ENCODE measurements around the gene HIVEP1. TPM values are rescaled to one million over a fixed set of nuclear protein-coding genes. Genes with fewer than 3 reads are reported as not detected.

The HIVEP1 gene
- total and polyA plus RNA-seq, 4 donors, result 5.2 to 40.8 (median 16.7) TPM

GRCh38 chr6:12001004-12001705 lies 11.0 kb upstream of the HIVEP1 start:
- Histone ChIP-seq H3K27ac (ENCODE audit: low read depth in 1 of 2, low read length in 2 of 2) (no peak overlapping the region), H3K4me3 (ENCODE audit: low read length in 2 of 2) (no peak overlapping the region), H3K9me3 (ENCODE audit: control insufficient read depth, low read length) (no peaks in the 10 kb centered on the region), H3K36me3 (ENCODE audit: control insufficient read depth in 1 of 2, insufficient read depth in 2 of 2, low read length in 1 of 2) (no peaks in the 10 kb centered on the region), H3K27me3 (ENCODE audit: control insufficient read depth in 1 of 2, insufficient read depth in 2 of 2, low read length in 1 of 2) (no peaks in the 10 kb centered on the region), H3K4me1 (ENCODE audit: control insufficient read depth in 1 of 2, insufficient read depth in 2 of 2, low read length in 2 of 2) (no peaks in the 10 kb centered on the region)
- ATAC-seq (ENCODE audit: low FRiP score) (peak; percentile 76), DNase-seq (no peak)
- 68 to 70% methylated on average over 4 of the region's 4 CpGs for WGBS, 2 donors
- intact Hi-C loops (cut with DNase I), result loop anchor here in 1 of 2 donors (10.0 kb wide), 1 partner anchor 296 kb away; no protein-coding TSS in a partner anchor

DNA sequence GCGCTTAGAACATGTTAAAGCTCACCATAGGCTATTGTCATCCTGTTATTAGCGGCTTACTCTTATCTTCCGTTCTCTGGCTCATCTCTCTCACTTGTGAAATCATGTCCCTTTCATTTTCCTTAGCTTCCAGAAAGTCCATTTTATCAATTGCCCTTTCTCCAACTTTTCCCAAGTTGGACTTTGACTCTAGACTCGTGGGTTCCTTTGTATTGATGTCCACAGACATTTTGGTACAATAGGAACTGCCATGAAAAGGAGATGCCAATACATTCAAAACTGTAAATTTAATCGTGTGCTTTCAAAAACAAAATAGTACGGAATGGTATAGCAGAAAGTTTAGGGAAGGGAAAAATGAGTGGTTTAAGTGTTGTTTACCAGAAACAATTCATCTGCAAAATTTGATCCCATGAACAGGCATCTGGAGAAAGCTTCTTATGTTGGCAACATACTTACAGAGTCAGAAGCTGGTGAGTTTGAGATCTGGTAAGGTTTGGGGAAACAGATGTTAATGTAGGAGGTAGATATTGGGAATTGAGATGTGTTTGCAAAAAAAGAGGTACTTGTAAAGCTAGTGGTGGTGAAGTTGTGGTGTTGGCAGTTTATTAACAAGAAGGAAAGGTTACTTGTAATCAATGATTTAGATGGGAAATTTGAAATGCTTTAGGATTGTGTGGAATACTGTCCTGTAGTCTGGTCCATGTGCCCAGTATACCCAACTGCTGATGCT lies 10.2 kb upstream of the HIVEP1 start:
- no peaks in the 10 kb centered on the region for H3K4me1 ChIP-seq (ENCODE audit: control insufficient read depth in 1 of 2, insufficient read depth in 2 of 2, low read length in 2 of 2)
- no peaks in the 10 kb centered on the region for H3K9me3 ChIP-seq (ENCODE audit: control insufficient read depth, low read length)
- ATAC-seq (ENCODE audit: low FRiP score) (no peak), DNase-seq (no peak)
- no peak overlapping the region for H3K27ac ChIP-seq (ENCODE audit: low read depth in 1 of 2, low read length in 2 of 2)
- 90 to 92% methylated on average over 6 of the region's 6 CpGs for WGBS, 2 donors
- no peak overlapping the region for H3K4me3 ChIP-seq (ENCODE audit: low read length in 2 of 2)
- intact Hi-C loops (cut with DNase I), result loop anchor here in 1 of 2 donors (10.0 kb wide), 1 partner anchor 297 kb away; no protein-coding TSS in a partner anchor
- H3K36me3 ChIP-seq (ENCODE audit: control insufficient read depth in 1 of 2, insufficient read depth in 2 of 2, low read length in 1 of 2), result no peaks in the 10 kb centered on the region
- H3K27me3 ChIP-seq (ENCODE audit: control insufficient read depth in 1 of 2, insufficient read depth in 2 of 2, low read length in 1 of 2), result no peaks in the 10 kb centered on the region

- DNase-seq (no peak), ATAC-seq (ENCODE audit: low FRiP score) (no peak)
- Histone ChIP-seq H3K4me1 (ENCODE audit: control insufficient read depth in 1 of 2, insufficient read depth in 2 of 2, low read length in 2 of 2) (no peaks in the 10 kb centered on the region), H3K4me3 (ENCODE audit: low read length in 2 of 2) (no peak overlapping the region), H3K9me3 (ENCODE audit: control insufficient read depth, low read length) (no peaks in the 10 kb centered on the region), H3K27me3 (ENCODE audit: control insufficient read depth in 1 of 2, insufficient read depth in 2 of 2, low read length in 1 of 2) (no peaks in the 10 kb centered on the region), H3K36me3 (ENCODE audit: control insufficient read depth in 1 of 2, insufficient read depth in 2 of 2, low read length in 1 of 2) (no peaks in the 10 kb centered on the region), H3K27ac (ENCODE audit: low read depth in 1 of 2, low read length in 2 of 2) (no peak overlapping the region)
- intact Hi-C loops (cut with DNase I), result loop anchor here in 1 of 2 donors (5.0 to 10.0 kb wide), 3 partner anchors 85 to 303 kb away; no protein-coding TSS in a partner anchor
- 85 to 87% methylated on average over 9 of the region's 9 CpGs for WGBS, 2 donors
Observed at GRCh38 chr6:12007473-12007872, 4.6 kb upstream of the HIVEP1 start.

DNA sequence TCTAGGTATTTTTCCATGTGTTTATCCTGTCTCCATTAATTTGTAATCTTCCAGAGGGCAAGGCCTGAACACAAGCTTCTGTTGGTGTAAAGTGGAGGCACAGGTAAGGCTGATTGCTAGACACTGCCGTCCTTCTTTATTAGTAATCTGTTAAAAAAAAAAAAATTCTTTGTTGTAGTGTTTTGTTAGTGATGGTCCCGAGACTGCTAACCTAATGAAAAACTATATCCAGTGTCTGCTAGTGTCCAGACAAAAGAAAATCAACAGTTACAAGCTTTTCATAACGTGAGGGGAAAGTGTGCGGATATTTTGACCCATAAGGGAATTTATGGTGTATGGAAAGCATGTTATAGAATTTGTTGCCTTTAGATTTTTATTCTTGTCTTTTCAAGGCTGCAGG lies 4.2 kb upstream of the HIVEP1 start:
- DNase-seq, result no peak
- 37 to 40% methylated on average over 4 of the region's 4 CpGs for WGBS, 2 donors
- ATAC-seq (ENCODE audit: low FRiP score), result no peak
- intact Hi-C loops (cut with DNase I), result loop anchor here in 1 of 2 donors (5.0 to 10.0 kb wide), 3 partner anchors 86 to 303 kb away; no protein-coding TSS in a partner anchor
- Histone ChIP-seq H3K27me3 (ENCODE audit: control insufficient read depth in 1 of 2, insufficient read depth in 2 of 2, low read length in 1 of 2) (no peaks in the 10 kb centered on the region), H3K4me1 (ENCODE audit: control insufficient read depth in 1 of 2, insufficient read depth in 2 of 2, low read length in 2 of 2) (no peaks in the 10 kb centered on the region), H3K4me3 (ENCODE audit: low read length in 2 of 2) (no peak overlapping the region), H3K27ac (ENCODE audit: low read depth in 1 of 2, low read length in 2 of 2) (peak overlapping the region in 1 of 2 donors; percentile 79), H3K36me3 (ENCODE audit: control insufficient read depth in 1 of 2, insufficient read depth in 2 of 2, low read length in 1 of 2) (no peaks in the 10 kb centered on the region), H3K9me3 (ENCODE audit: control insufficient read depth, low read length) (no peaks in the 10 kb centered on the region)

DNA sequence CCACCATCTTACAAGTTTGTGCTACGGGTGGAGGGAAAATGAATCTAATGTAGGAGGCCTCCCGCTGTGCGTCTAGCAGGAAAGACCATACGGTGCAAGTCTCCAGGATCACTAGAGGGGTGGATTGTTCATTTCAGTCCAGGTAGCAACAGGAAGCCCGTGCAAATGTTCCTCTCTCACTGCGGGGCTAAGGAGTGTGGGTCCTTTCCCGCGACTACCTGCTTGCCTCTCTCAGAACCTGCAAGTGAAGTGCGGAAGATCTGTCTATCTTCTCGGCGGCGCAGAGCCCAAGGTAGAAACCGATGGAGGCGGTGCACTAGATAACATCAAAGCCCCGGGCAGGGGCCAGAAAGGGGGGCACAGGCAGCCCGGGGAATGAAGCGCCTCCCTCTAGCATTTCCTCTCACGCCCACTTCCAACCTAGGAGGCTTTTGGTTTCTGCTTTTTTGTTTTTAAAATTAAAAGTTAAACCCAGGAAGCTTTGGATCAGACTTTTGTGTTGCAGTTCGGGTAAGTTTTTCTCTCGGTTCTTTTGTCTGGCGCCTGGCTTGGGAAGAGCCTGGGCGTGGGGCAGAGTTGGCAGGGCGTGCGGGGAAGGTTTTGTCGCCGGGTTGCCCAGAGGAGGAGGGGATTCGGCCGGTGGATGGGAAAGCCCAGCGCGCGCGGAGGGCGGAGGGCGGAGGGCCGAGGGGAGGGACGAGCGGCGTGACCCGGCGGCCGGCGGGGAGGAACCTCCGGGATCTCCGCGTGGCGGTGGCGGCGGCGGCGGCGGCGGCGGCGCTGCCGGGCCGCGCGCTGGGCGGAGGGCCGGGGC lies 3.5 kb upstream of the HIVEP1 start:
- intact Hi-C loops (cut with DNase I), result loop anchor here in 1 of 2 donors (5.0 to 10.0 kb wide), 3 partner anchors 86 to 304 kb away; no protein-coding TSS in a partner anchor
- Histone ChIP-seq H3K27me3 (ENCODE audit: control insufficient read depth in 1 of 2, insufficient read depth in 2 of 2, low read length in 1 of 2) (no peaks in the 10 kb centered on the region), H3K36me3 (ENCODE audit: control insufficient read depth in 1 of 2, insufficient read depth in 2 of 2, low read length in 1 of 2) (no peaks in the 10 kb centered on the region), H3K4me3 (ENCODE audit: low read length in 2 of 2) (peak overlapping the region; percentile 67 to 88), H3K9me3 (ENCODE audit: control insufficient read depth, low read length) (no peaks in the 10 kb centered on the region), H3K27ac (ENCODE audit: low read depth in 1 of 2, low read length in 2 of 2) (peak overlapping the region; percentile 78 to 79), H3K4me1 (ENCODE audit: control insufficient read depth in 1 of 2, insufficient read depth in 2 of 2, low read length in 2 of 2) (no peaks in the 10 kb centered on the region)
- WGBS, 2 donors, result 0 to 1% methylated on average over 39 to 60 of the region's 60 CpGs
- DNase-seq, result peak; percentile 92 to 94
- ATAC-seq (ENCODE audit: low FRiP score), result peak; percentile 55

- no peak for ATAC-seq (ENCODE audit: low FRiP score)
- peak overlapping the region; percentile 79 to 87 for H3K27ac ChIP-seq (ENCODE audit: low read depth in 1 of 2, low read length in 2 of 2)
- H3K9me3 ChIP-seq (ENCODE audit: control insufficient read depth, low read length), result no peaks in the 10 kb centered on the region
- H3K36me3 ChIP-seq (ENCODE audit: control insufficient read depth in 1 of 2, insufficient read depth in 2 of 2, low read length in 1 of 2), result no peaks in the 10 kb centered on the region
- no peaks in the 10 kb centered on the region for H3K27me3 ChIP-seq (ENCODE audit: control insufficient read depth in 1 of 2, insufficient read depth in 2 of 2, low read length in 1 of 2)
- DNase-seq, result no peak
- 0 to 1% methylated on average over 21 to 29 of the region's 29 CpGs for WGBS, 2 donors
- intact Hi-C loops (cut with DNase I), result loop anchor here in 1 of 2 donors (5.0 to 10.0 kb wide), 3 partner anchors 87 to 304 kb away; no protein-coding TSS in a partner anchor
- H3K4me3 ChIP-seq (ENCODE audit: low read length in 2 of 2), result peak overlapping the region; percentile 49 to 67
- no peaks in the 10 kb centered on the region for H3K4me1 ChIP-seq (ENCODE audit: control insufficient read depth in 1 of 2, insufficient read depth in 2 of 2, low read length in 2 of 2)
Observed at GRCh38 chr6:12009180-12009685, 2.9 kb upstream of the HIVEP1 start.

- WGBS, 2 donors, result 0 to 1% methylated on average over 9 of the region's 9 CpGs
- ATAC-seq (ENCODE audit: low FRiP score) (no peak), DNase-seq (no peak)
- Histone ChIP-seq H3K4me1 (ENCODE audit: control insufficient read depth in 1 of 2, insufficient read depth in 2 of 2, low read length in 2 of 2) (no peaks in the 10 kb centered on the region), H3K27me3 (ENCODE audit: control insufficient read depth in 1 of 2, insufficient read depth in 2 of 2, low read length in 1 of 2) (no peaks in the 10 kb centered on the region), H3K27ac (ENCODE audit: low read depth in 1 of 2, low read length in 2 of 2) (peak overlapping the region; percentile 79 to 100), H3K36me3 (ENCODE audit: control insufficient read depth in 1 of 2, insufficient read depth in 2 of 2, low read length in 1 of 2) (no peaks in the 10 kb centered on the region), H3K9me3 (ENCODE audit: control insufficient read depth, low read length) (no peaks in the 10 kb centered on the region), H3K4me3 (ENCODE audit: low read length in 2 of 2) (peak overlapping the region; percentile 54 to 98)
- intact Hi-C loops (cut with DNase I), result loop anchor here in 1 of 2 donors (2.0 to 10.0 kb wide), 5 partner anchors 88 to 405 kb away; no protein-coding TSS in a partner anchor
Observed at GRCh38 chr6:12009876-12010634, 2.1 kb upstream of the HIVEP1 start.
